GM12878 (cell line): Measurements from ENCODE around the gene PTPRD.

Source experiments
- CTCF ChIP-seq, 3 experiments: IDR thresholded peaks in 2 of 3; conservative IDR thresholded peaks in 1 of 3; 2 replicates each; pipeline ENCODE4 v1.5.1; 2011; ENCODE audit warnings: low read depth in 3 of 3, low read length in 3 of 3, mild to moderate bottlenecking in 3 of 3, control low read depth in 2 of 3, moderate library complexity in 2 of 3, inconsistent platforms in 1 of 3, mixed read lengths in 1 of 3; ENCODE audit not compliant: control insufficient read depth in 2 of 3, insufficient read depth in 1 of 3; ENCODE audit errors: extremely low read depth in 1 of 3
- EED ChIP-seq: sonication (generic); IDR thresholded peaks from 2 replicates; pipeline ENCODE4 v1.6.1; 2016; ENCODE audit warnings: antibody characterized with exemption, low read depth
- ETV6 ChIP-seq, 2 experiments: fragments of 450-650 bp in 1 of 2; IDR thresholded peaks in 1 of 2; conservative IDR thresholded peaks in 1 of 2; 2 replicates each; pipeline ENCODE4 v1.6.1; 2014; ENCODE audit warnings: antibody characterized with exemption in 1 of 2, borderline replicate concordance in 1 of 2, low read depth in 1 of 2, mild to moderate bottlenecking in 1 of 2, moderate library complexity in 1 of 2
- EZH2 ChIP-seq: IDR thresholded peaks from 2 replicates; pipeline ENCODE4 v1.6.1; 2012; ENCODE audit warnings: low read depth, mild to moderate bottlenecking, control low read depth, inconsistent platforms, low read length, borderline replicate concordance; ENCODE audit not compliant: control insufficient read depth
- MYC ChIP-seq: IDR thresholded peaks from 2 replicates; pipeline ENCODE4 v1.6.1; 2011; ENCODE audit warnings: mild to moderate bottlenecking, low read length, moderate library complexity, inconsistent platforms; ENCODE audit not compliant: insufficient read depth, insufficient replicate concordance, insufficient read length, severe bottlenecking
- POLR2A ChIP-seq: IDR thresholded peaks from 2 replicates; pipeline ENCODE4 v1.6.1; 2011; ENCODE audit warnings: low read depth, mild to moderate bottlenecking, low read length
- POLR2AphosphoS5 ChIP-seq: IDR thresholded peaks from 2 replicates; pipeline ENCODE4 v1.6.1; 2011; ENCODE audit warnings: mild to moderate bottlenecking, low read length, inconsistent platforms
- RAD21 ChIP-seq: IDR thresholded peaks from 2 replicates; pipeline ENCODE4 v1.6.1; 2011; ENCODE audit warnings: mild to moderate bottlenecking, low read depth, low read length, moderate library complexity; ENCODE audit not compliant: insufficient read depth
- RBBP5 ChIP-seq: fragments of 200-600 bp; sonication (generic); conservative IDR thresholded peaks from 2 replicates; pipeline ENCODE4 v1.6.1; 2016
- USF2 ChIP-seq: IDR thresholded peaks from 2 replicates; pipeline ENCODE4 v1.6.1; 2011; ENCODE audit warnings: low read depth, low read length, improper control_type of control experiment, borderline replicate concordance
- ZNF274 ChIP-seq: IDR thresholded peaks from one replicate; pipeline ENCODE4 v1.8.0; 2011; ENCODE audit not compliant: insufficient read length, insufficient read depth

DNA sequence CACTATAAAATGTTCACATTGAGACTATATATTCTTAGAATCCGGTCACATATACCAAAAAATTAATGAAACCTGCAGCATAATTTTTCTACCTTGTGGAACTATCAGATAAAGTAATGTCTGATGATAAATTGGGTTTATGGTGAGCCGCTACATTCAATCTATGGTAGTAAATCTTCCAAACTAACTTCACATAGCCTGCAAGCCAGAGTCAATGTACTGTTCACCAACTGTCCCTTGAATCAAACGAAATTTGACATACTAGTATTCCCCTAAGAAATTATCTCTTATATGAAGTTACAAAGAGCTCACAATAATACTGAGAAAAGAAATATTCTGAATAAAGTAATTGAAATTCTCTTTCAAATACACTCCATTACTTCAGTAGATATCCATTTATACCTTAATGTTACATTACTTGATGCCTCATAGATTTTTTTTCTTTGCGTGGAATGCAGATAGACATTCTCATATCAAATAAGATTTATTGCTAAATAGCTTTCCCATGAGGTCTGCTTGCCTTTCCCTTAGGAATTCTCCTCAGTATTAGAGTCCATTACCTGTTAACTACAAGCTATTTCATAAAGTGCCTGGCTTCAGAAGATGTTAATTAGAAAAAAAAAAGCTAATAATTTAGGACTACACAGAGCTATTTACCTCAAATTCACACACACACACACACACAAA lies 169.5 kb downstream of the PTPRD start:
- no peak for TF ChIP-seq MYC
- TF ChIP-seq CTCF (IDR thresholded peaks at IDR 0.05 in 2 of 3, conservative IDR thresholded peaks at IDR 0.05 in 1 of 3; ENCODE audit: control insufficient read depth in 2 of 3, extremely low read depth in 1 of 3, insufficient read depth in 1 of 3, low read depth in 3 of 3, low read length in 3 of 3), result no peak
- TF ChIP-seq ETV6 (conservative IDR thresholded peaks at IDR 0.05 in 1 of 2, IDR thresholded peaks at IDR 0.05 in 1 of 2; ENCODE audit: borderline replicate concordance in 1 of 2, low read depth in 1 of 2), result no peak
- no peak for TF ChIP-seq ZNF274
- no peak for TF ChIP-seq EZH2
- TF ChIP-seq RAD21, result no peak
- no peak for TF ChIP-seq POLR2A
- TF ChIP-seq USF2, result no peak
- TF ChIP-seq EED, result no peak
- no peak for TF ChIP-seq RBBP5
- no peak for TF ChIP-seq POLR2AphosphoS5
